Uterus (tissue), 4 donors: Measurements from ENCODE around the gene CLDN12. TPM values are rescaled to one million over a fixed set of nuclear protein-coding genes. Genes with fewer than 3 reads are reported as not detected.

ENCODE experiments used
- DNase-seq, 2 donors: peaks; one replicate each; pipeline ENCODE4 v3.0.0-alpha.2; 2019 to 2020
- H3K27ac ChIP-seq, 2 donors: fragments of 200-600 bp; sonication (generic); 1 replicate in 1 of 2; 2 replicates in 1 of 2; pipeline ENCODE4 v1.5.1; 2016 to 2018
- H3K27me3 ChIP-seq, 2 donors: fragments of 200-600 bp; sonication (generic); one replicate each; pipeline ENCODE4 v1.5.1; 2018 to 2019; ENCODE audit warnings: control low read depth in 1 of 2
- H3K36me3 ChIP-seq, 2 donors: fragments of 200-600 bp; sonication (generic); one replicate each; pipeline ENCODE4 v1.5.1; 2019; ENCODE audit warnings: control low read depth in 1 of 2
- H3K4me1 ChIP-seq, 2 donors: fragments of 200-600 bp; sonication (generic); one replicate each; pipeline ENCODE4 v1.5.1; 2018 to 2019; ENCODE audit warnings: control low read depth in 1 of 2
- H3K4me3 ChIP-seq, 2 donors: fragments of 200-600 bp; sonication (generic); 1 replicate in 1 of 2; 2 replicates in 1 of 2; pipeline ENCODE4 v1.5.1; 2018 to 2019; ENCODE audit warnings: mild to moderate bottlenecking in 1 of 2
- H3K9me3 ChIP-seq, 2 donors: fragments of 200-600 bp; sonication (generic); one replicate each; pipeline ENCODE4 v1.5.1; 2019; ENCODE audit warnings: control low read depth in 1 of 2
- CTCF ChIP-seq, 4 experiments: fragments of 200-600 bp in 2 of 4; fragments of 450-650 bp in 2 of 4; sonication (generic) in 2 of 4; IDR thresholded peaks; one replicate each; pipeline ENCODE4 v1.5.1; 2016 to 2019; ENCODE audit warnings: antibody characterized with exemption in 4 of 4, mild to moderate bottlenecking in 2 of 4, moderate library complexity in 1 of 4
- POLR2A ChIP-seq, 2 donors: fragments of 450-650 bp; IDR thresholded peaks; one replicate each; pipeline ENCODE4 v1.6.1; 2016; ENCODE audit warnings: antibody characterized with exemption in 2 of 2, mild to moderate bottlenecking in 1 of 2, moderate library complexity in 1 of 2
- intact Hi-C: fragments of 100-400 bp; cut with DNase I; formaldehyde crosslinking; loops from one replicate; pipeline ENCODE4 v1.15.1; 2023; ENCODE audit warnings: low total_unique reads
- total RNA-seq, 4 donors: library from RNA; depleted of rRNA in 3 of 4; stranded (reverse); fragments of >200 nt in 3 of 4; gene quantifications; one replicate each; pipeline versions ENCODE4 v1.1.0 to v1.2.4, GENCODE V29; 2014 to 2023
- donor health status: DM: yes; HTN: yes; CAD: no.

The CLDN12 gene
- total RNA-seq, 4 donors from 2014 or later: 7.4 to 39.5 (median 23.5) TPM

- no peak for DNase-seq
- no peaks in the 10 kb centered on the region for H3K27me3 ChIP-seq
- H3K27ac ChIP-seq: peak overlapping the region; percentile 91 to 95
- H3K36me3 ChIP-seq: no peaks in the 10 kb centered on the region
- peak overlapping the region; percentile 63 to 68 for H3K4me3 ChIP-seq
- intact Hi-C loops: no loop called here
- no peak for TF ChIP-seq CTCF (IDR thresholded peaks at IDR 0.05)
- H3K9me3 ChIP-seq: no peaks in the 10 kb centered on the region
- no peaks in the 10 kb centered on the region for H3K4me1 ChIP-seq
These were observed 482 bp upstream of the CLDN12 start for GRCh38 chr7:90402785-90403173.

DNA sequence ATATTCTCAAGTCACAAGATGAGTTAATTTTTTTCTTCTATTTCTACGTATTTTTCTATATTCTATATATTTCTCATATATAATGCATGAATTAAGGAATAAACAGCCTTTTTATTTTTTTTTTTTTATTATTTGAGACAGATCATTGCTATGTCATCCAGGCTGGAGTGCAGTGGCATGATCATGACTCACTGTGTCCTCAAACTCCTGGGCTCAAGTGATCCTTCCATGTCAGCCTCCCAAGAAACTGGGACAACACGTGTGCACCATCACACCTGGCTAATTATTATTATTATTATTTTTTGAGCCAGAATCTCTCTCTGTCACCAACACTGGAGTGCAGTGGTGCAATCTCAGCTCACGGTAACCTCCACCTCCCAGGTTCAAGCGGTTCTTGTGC, 1.5 kb downstream of the CLDN12 start:
- no peak overlapping the region for H3K4me3 ChIP-seq
- no peak overlapping the region for H3K27ac ChIP-seq
- H3K27me3 ChIP-seq: no peaks in the 10 kb centered on the region
- H3K36me3 ChIP-seq: no peaks in the 10 kb centered on the region
- TF ChIP-seq CTCF (IDR thresholded peaks at IDR 0.05) (no peak), POLR2A (IDR thresholded peaks at IDR 0.05) (no peak)
- H3K4me1 ChIP-seq: no peaks in the 10 kb centered on the region
- DNase-seq: no peak
- intact Hi-C loops: no loop called here
- no peaks in the 10 kb centered on the region for H3K9me3 ChIP-seq

DNA sequence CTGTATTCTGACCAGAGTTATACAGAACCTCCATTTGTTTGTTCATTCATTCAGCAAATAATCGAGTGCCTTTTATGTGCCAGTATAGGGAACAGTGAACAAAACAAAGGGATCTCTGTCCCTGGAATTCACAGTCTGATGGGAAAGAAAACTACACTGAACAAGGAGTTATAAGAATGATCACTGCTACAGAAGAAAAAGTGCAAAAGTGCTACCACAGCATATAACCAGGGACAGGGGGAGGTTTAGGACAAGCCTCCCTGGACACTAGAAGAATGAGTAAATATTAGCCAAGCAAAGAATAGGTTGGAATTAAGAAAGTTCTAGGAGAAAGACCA, 4.2 kb downstream of the CLDN12 start:
- intact Hi-C loops: no loop called here
- no peak for DNase-seq
- Histone ChIP-seq H3K27me3 (no peaks in the 10 kb centered on the region), H3K9me3 (no peaks in the 10 kb centered on the region), H3K4me3 (no peak overlapping the region), H3K36me3 (no peaks in the 10 kb centered on the region), H3K4me1 (no peaks in the 10 kb centered on the region), H3K27ac (no peak overlapping the region)
- TF ChIP-seq POLR2A (IDR thresholded peaks at IDR 0.05): no peak
- TF ChIP-seq CTCF (IDR thresholded peaks at IDR 0.05): no peak

GRCh38 chr7:90408142-90408541, 4.9 kb downstream of the CLDN12 start:
- no peak for DNase-seq
- no peaks in the 10 kb centered on the region for H3K27me3 ChIP-seq
- no peak overlapping the region for H3K4me3 ChIP-seq
- H3K9me3 ChIP-seq: no peaks in the 10 kb centered on the region
- intact Hi-C loops: no loop called here
- H3K36me3 ChIP-seq: no peaks in the 10 kb centered on the region
- H3K27ac ChIP-seq: no peak overlapping the region
- TF ChIP-seq POLR2A (IDR thresholded peaks at IDR 0.05) (no peak), CTCF (IDR thresholded peaks at IDR 0.05) (no peak)
- no peaks in the 10 kb centered on the region for H3K4me1 ChIP-seq

DNA sequence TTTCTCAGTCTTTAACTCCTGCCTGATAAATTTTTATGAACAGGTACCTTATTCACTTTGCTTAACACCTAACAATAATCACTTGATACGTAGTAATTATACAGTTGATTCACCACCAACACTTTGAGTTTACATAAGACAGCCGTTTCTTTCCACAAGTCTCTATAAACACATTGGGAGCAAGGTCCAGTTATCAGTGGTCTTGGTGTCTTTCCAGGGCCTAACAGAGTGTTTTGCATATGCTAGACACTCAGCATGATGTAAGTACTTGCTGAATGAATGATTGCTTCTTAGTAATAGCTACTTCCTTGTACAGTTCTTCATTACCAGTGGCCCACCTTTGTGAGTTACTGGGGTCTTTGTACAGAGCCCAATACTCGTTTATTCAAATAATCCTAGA, 6.4 kb downstream of the CLDN12 start:
- Histone ChIP-seq H3K4me3 (no peak overlapping the region), H3K27me3 (no peaks in the 10 kb centered on the region), H3K27ac (no peak overlapping the region), H3K4me1 (no peaks in the 10 kb centered on the region), H3K36me3 (no peaks in the 10 kb centered on the region), H3K9me3 (no peaks in the 10 kb centered on the region)
- no peak for DNase-seq
- no peak for TF ChIP-seq CTCF (IDR thresholded peaks at IDR 0.05)
- TF ChIP-seq POLR2A (IDR thresholded peaks at IDR 0.05): no peak
- intact Hi-C loops: no loop called here
